NCI-H1930 (cell line): Measurements from ENCODE around the gene VAT1.
"Not testable (repeated sequence)": the region's sequence is repeated elsewhere in the genome, so short reads cannot be mapped to it uniquely, and the experiment has no call there.

Experiments
- DNase-seq, 2 experiments: peaks; one replicate each; lab custom pipeline; 2025; lab: John Stamatoyannopoulos, UW

Gene VAT1

DNA sequence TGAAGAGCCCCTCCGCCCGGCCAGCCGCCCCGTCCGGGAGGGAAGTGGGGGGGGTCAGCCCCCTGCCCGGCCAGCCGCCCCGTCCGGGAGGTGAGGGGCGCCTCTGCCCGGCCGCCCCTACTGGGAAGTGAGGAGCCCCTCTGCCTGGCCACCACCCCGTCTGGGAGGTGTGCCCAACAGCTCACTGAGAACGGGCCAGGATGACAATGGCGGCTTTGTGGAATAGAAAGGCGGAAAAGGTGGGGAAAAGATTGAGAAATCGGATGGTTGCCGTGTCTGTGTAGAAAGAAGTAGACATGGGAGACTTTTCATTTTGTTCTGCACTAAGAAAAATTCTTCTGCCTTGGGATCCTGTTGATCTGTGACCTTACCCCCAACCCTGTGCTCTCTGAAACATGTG is 48.9 kb downstream of the VAT1 start:
- DNase-seq, result not testable (repeated sequence)

DNA sequence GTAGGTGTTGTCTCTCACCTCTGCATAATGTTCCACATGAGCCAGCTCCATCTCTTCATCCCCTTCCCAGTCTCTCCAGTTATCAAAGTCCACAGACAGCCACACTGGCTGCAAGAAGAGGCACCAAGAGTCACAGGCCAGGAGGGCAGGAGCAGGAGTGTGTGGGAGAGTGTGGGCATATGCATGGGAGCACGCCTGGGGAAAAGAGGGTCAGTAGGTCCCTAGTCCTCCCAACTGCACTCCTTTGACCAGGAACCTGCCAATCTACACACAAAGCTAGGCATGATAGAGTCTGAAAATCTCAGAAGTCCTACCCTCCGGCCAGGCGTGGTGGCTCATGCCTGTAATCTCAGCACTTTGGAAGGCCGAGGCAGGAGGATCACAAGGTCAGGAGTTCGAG is 50.6 kb downstream of the VAT1 start:
- DNase-seq, result no peak

DNA sequence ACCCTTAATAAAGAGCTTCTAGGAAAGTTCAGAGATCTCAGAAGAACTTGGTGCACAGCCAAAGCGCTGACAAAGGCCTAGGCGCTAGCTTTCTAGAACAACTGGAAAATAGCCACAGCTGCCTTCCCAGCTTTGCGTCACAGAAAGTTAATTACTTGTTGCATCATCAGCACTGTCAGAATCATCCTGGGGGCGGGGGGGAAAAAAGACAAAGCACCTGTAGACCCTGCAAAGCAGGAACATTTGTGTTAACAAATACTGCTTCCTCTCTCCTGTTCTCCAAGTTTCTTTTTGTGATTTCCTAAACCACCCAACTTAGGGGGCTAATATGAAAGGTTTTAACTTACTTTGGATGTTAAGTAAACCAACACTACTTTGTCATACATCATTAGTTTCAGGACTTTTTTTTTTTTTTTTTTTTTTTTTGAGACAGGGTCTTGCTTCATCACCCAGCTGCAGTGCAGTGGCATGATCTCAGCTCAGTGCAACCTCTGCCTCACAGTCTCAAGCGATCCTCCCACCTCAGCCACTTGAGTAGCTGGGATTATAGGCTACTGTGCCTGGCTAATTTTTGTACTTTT is 53.1 kb downstream of the VAT1 start:
- DNase-seq, result peak in 1 of 2 experiments; percentile 19

DNA sequence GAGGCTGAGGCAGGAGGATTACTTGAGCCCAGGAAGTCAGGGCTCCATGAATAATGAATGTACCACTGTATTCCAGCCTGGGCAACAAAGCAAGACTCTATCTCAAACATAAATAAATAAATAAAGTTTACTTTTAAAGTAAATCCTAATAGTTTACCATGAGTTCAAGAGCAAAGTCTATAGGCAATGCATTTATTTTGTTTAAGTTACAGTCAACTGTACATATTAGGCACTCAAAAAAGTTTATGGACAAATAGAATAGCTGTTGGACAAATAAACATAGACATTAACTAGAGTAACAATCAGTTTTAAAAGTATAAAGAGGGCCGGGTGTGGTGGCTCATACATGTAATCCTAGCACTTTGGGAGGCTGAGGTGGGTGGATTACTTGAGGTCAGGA is 54.3 kb downstream of the VAT1 start:
- no peak for DNase-seq
